Measurements from ENCODE around the gene DZIP3. TPM values are rescaled to one million over a fixed set of nuclear protein-coding genes. Genes with fewer than 3 reads are reported as not detected.

Gene DZIP3
- polyA plus RNA-seq, 3 donors: 0.92 to 1.2 (median 1.1) TPM

DNA sequence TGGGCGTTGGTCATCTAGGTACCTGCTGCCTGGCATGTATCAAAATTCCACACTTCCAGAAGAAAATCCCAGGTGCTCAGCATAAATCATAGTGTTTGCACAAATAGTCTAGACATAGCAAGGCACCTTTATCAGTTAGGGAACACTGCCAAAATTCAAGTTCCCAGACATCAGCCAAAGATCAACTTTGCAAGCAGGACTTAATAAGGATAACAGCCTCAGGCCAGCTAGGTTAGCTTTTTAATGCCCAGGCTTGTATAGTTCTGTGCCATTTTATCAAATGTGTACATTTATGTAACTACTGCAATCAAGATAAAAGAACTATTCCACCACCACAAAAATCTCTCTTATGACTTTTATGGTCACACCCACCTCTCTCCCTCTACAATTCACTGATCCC is 30.7 kb downstream of the DZIP3 start:
- TF ChIP-seq, protein P1, sequence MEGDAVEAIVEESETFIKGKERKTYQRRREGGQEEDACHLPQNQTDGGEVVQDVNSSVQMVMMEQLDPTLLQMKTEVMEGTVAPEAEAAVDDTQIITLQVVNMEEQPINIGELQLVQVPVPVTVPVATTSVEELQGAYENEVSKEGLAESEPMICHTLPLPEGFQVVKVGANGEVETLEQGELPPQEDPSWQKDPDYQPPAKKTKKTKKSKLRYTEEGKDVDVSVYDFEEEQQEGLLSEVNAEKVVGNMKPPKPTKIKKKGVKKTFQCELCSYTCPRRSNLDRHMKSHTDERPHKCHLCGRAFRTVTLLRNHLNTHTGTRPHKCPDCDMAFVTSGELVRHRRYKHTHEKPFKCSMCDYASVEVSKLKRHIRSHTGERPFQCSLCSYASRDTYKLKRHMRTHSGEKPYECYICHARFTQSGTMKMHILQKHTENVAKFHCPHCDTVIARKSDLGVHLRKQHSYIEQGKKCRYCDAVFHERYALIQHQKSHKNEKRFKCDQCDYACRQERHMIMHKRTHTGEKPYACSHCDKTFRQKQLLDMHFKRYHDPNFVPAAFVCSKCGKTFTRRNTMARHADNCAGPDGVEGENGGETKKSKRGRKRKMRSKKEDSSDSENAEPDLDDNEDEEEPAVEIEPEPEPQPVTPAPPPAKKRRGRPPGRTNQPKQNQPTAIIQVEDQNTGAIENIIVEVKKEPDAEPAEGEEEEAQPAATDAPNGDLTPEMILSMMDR (IDR thresholded peaks at IDR 0.05): no peak
- Mint-ChIP-seq H3K27me3 (ENCODE audit: low read depth in 3 of 3) (peaks cover 0 to 5% (median 2%) of the 10 kb centered on the region in 3 donors), H3K4me3 (no peak overlapping the region), H3K4me1 (no peaks in the 10 kb centered on the region), H3K9me3 (peaks cover 0 to 8% (median 0%) of the 10 kb centered on the region in 7 donors), H3K27ac (no peak overlapping the region), H3K36me3 (no peaks in the 10 kb centered on the region)
- Histone ChIP-seq H3K4me3 (replicated peaks in 1 of 3; ENCODE audit: low read depth in 2 of 3, low read length in 3 of 3) (no peak overlapping the region), H3K36me3 (replicated peaks in 1 of 2; ENCODE audit: control insufficient read depth in 1 of 2, insufficient read depth in 2 of 2, low read length in 2 of 2) (no peaks in the 10 kb centered on the region), H3K27me3 (ENCODE audit: control insufficient read depth in 2 of 2, insufficient read depth in 2 of 2, low read length in 2 of 2) (no peaks in the 10 kb centered on the region), H3K9ac (ENCODE audit: insufficient read depth, low read length, poor library complexity, severe bottlenecking) (no peak overlapping the region), H3K9me3 (replicated peaks in 1 of 2; ENCODE audit: control insufficient read depth in 1 of 2, insufficient read depth in 1 of 2, low read length in 2 of 2) (no peaks in the 10 kb centered on the region), H2AFZ (ENCODE audit: insufficient read depth, low read depth, low read length, poor library complexity, severe bottlenecking) (no peak overlapping the region), H4K20me1 (ENCODE audit: insufficient read depth, low read length) (no peaks in the 10 kb centered on the region), H3K4me1 (ENCODE audit: control insufficient read depth in 1 of 2, insufficient read depth in 2 of 2, low read length in 2 of 2) (no peaks in the 10 kb centered on the region), H3K79me2 (ENCODE audit: insufficient read depth, low read length) (no peaks in the 10 kb centered on the region), H3K4me2 (replicated peaks; ENCODE audit: extremely low read depth, low read length, poor library complexity, severe bottlenecking) (no peak overlapping the region), H3K27ac (ENCODE audit: low read depth in 1 of 2, low read length in 2 of 2) (no peak overlapping the region)
- intact Hi-C loops (cut with micrococcal nuclease): no loop called here
- no peak for DNase-seq
- 100% methylated on average over 1 of the region's 1 CpG for WGBS (ENCODE audit: insufficient coverage)

DNA sequence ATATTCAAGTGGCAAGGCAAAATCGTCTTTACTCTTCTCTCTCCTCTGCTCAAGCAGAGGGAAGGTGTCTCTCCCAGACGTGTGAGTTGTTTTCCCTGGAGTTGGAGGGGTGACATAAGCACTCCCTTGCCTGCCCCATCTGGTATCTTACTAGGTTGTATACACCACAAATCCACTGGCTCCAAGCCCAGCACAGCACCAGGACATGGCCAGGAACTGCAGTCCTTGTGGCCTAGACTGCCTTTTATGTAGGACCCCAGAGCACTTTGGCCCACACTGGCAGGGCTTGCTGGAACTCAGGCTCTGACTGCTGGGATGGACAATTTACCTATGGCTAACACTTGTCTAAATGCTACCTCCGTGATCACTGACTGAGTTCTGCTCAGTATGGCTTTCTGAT is 34.0 kb downstream of the DZIP3 start:
- no peaks in the 10 kb centered on the region for H3K9me3 ChIP-seq (replicated peaks in 1 of 2; ENCODE audit: control insufficient read depth in 1 of 2, insufficient read depth in 1 of 2, low read length in 2 of 2)
- no peaks in the 10 kb centered on the region for H3K36me3 ChIP-seq (replicated peaks in 1 of 2; ENCODE audit: control insufficient read depth in 1 of 2, insufficient read depth in 2 of 2, low read length in 2 of 2)
- Mint-ChIP-seq H3K27ac (no peak overlapping the region), H3K27me3 (ENCODE audit: low read depth in 3 of 3) (peaks cover 0 to 3% (median 0%) of the 10 kb centered on the region in 3 donors), H3K4me3 (peak overlapping the region in 1 of 2 donors; percentile 31), H3K36me3 (peaks cover 0 to 3% of the 10 kb centered on the region in 2 donors), H3K4me1 (no peaks in the 10 kb centered on the region), H3K9me3 (peaks cover 0 to 5% (median 0%) of the 10 kb centered on the region in 7 donors)
- no peaks in the 10 kb centered on the region for H4K20me1 ChIP-seq (ENCODE audit: insufficient read depth, low read length)
- H3K79me2 ChIP-seq (ENCODE audit: insufficient read depth, low read length): no peaks in the 10 kb centered on the region
- H3K27me3 ChIP-seq (ENCODE audit: control insufficient read depth in 2 of 2, insufficient read depth in 2 of 2, low read length in 2 of 2): no peaks in the 10 kb centered on the region
- H3K27ac ChIP-seq (ENCODE audit: low read depth in 1 of 2, low read length in 2 of 2): no peak overlapping the region
- 75% methylated on average over 1 of the region's 3 CpGs for WGBS (ENCODE audit: insufficient coverage)
- H3K4me2 ChIP-seq (replicated peaks; ENCODE audit: extremely low read depth, low read length, poor library complexity, severe bottlenecking): no peak overlapping the region
- H3K4me1 ChIP-seq (ENCODE audit: control insufficient read depth in 1 of 2, insufficient read depth in 2 of 2, low read length in 2 of 2): no peaks in the 10 kb centered on the region
- intact Hi-C loops (cut with micrococcal nuclease): no loop called here
- H2AFZ ChIP-seq (ENCODE audit: insufficient read depth, low read depth, low read length, poor library complexity, severe bottlenecking): no peak overlapping the region
- TF ChIP-seq, protein P1 (IDR thresholded peaks at IDR 0.05): no peak
- no peak overlapping the region for H3K9ac ChIP-seq (ENCODE audit: insufficient read depth, low read length, poor library complexity, severe bottlenecking)
- H3K4me3 ChIP-seq (replicated peaks in 1 of 3; ENCODE audit: low read depth in 2 of 3, low read length in 3 of 3): no peak overlapping the region
- no peak for DNase-seq

All from CD14-positive monocyte (primary cell).